Measurements from ENCODE around the gene DNAAF9.

Gene DNAAF9

DNA sequence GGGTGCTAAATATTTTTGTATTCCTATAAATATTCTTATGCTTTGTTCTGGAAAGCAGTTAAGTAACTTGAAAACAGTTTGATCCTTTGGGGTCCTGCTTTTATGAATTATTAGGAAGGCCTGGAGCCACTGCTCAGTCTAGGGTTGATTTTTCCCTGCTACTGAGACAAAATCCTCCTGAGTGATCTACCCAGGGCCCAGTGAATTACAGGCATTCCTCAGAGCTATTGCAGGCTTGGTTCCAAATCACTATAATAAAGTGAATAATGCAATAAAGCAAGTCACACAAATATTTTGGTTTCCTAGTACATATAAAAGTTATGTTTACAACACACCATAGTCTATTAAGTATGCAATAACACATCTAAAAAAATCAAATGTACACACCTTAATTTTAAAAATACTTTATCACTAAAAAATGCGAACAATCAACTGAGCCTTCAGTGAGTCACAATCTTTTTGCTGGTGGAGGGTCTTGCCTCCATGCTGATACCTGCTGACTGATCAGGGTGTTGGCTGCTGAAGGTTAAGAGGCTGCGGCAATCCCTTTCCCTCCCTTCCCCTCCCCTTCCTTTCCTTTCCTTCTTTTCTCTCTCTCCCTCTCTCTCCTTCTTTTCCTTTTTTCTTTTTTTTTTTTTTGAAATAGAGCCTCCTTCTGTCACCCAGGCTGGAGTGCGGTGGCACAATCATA, 43.0 kb downstream of the DNAAF9 start:
- no peak for DNase-seq

GRCh38 chr20:3360752-3361151, 46.7 kb downstream of the DNAAF9 start:
- no peak for DNase-seq

DNA sequence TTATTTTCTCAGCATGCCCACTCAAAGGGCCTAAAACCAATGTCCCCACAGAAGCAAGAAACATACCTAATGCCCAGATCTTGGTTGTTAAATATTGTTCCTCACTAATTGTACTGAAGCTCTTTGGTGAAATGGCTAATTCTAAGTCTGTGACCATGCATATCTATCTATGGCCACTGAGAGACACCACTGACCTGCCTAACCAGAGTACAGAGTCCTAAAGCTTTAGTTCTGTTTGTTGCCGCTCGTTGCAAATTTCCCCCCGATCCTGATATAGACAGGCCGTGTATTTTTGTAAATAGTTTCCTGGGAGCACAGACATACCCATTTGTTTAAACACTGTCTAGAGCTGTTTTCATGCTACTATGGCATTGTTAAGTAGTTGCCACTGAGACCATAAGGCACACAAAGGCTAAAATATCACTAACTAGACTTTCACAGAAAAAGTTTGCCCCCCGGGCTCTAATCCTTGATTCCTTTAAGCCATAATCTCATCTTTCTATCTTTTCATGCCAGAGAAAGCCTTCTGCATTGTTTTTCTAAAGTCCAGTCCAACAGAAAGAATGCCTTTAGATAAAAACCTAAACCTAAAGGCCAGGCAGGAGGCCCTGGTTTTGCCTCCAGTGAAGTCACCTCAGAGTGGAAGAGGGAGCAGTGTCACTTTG, 48.7 kb downstream of the DNAAF9 start:
- DNase-seq = no peak
